GM21529 (cell line): ENCODE data around the gene MZF1.

Experiments
- ATAC-seq: cut with Tn5 transposase; IDR thresholded peaks from one replicate; pipeline ENCODE4 v1.9.1; 2021; ENCODE audit not compliant: unreplicated experiment

The MZF1 gene

GRCh38 chr19:58570770-58571574 lies 2.2 kb downstream of the MZF1 start:
- ATAC-seq: no peak

GRCh38 chr19:58569943-58570670 lies 3.0 kb downstream of the MZF1 start:
- no peak for ATAC-seq

DNA sequence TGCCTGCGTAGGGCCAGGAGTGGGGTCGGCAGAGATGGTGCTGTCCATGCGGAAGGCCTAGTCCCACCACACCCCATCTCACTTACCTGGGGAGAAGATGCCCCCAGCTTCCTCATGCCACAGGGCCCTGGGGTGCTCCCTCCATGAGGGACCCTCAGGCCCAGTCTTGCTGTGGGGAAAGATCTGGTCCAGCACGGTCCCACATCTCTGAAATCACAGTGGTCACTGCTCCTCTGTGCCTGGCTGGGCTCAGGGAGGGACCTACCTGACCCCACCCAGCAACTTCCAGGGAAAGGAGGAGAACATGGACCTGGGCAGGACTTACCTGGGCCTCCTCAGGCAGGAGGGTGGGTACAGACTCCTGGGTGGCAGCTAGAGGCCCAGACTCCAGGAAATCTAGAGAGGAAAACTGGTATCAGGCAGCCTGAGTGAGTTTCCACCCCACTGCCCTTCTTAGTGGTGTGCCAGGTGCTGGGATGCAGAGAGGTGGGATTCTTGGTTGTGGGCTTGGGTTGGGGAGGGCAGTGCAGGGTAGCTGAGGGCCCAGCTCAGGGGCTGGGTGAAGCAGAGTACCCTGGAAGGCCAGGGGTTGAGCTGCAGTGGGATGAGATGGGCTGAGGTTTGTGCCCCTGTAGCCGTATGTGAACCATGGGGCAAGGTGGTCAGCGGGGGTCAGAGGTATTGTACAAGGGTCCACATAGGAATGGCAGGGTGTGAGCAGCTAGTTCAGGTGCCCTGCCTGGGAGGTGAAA lies 3.8 kb downstream of the MZF1 start:
- ATAC-seq: no peak

- ATAC-seq: no peak
Measured at GRCh38 chr19:58568453-58569130, 4.5 kb downstream of the MZF1 start.

DNA sequence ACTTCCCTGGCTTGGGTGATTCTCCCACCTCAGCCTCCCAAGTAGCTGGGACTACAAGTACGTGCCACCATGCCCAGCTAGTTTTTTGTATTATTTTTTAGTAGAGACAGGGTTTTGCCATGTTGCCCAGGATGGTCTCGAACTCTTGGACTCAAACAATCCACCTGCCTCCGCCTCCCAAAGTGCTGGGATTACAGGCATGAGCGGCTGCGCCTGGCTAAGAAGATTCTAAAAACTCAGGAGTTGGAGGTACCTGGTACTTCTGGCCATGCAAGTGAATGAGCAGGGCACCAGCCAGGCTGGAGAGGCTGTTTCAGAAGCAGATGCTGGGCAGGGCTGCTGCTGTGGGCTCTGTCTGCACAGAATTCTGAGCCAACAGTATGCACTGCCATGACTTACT lies 6.1 kb downstream of the MZF1 start:
- ATAC-seq: no peak

GRCh38 chr19:58563823-58564222 lies 9.3 kb downstream of the MZF1 start:
- ATAC-seq: no peak

- no peak for ATAC-seq
Measured at GRCh38 chr19:58563034-58563573, 10.0 kb downstream of the MZF1 start.

DNA sequence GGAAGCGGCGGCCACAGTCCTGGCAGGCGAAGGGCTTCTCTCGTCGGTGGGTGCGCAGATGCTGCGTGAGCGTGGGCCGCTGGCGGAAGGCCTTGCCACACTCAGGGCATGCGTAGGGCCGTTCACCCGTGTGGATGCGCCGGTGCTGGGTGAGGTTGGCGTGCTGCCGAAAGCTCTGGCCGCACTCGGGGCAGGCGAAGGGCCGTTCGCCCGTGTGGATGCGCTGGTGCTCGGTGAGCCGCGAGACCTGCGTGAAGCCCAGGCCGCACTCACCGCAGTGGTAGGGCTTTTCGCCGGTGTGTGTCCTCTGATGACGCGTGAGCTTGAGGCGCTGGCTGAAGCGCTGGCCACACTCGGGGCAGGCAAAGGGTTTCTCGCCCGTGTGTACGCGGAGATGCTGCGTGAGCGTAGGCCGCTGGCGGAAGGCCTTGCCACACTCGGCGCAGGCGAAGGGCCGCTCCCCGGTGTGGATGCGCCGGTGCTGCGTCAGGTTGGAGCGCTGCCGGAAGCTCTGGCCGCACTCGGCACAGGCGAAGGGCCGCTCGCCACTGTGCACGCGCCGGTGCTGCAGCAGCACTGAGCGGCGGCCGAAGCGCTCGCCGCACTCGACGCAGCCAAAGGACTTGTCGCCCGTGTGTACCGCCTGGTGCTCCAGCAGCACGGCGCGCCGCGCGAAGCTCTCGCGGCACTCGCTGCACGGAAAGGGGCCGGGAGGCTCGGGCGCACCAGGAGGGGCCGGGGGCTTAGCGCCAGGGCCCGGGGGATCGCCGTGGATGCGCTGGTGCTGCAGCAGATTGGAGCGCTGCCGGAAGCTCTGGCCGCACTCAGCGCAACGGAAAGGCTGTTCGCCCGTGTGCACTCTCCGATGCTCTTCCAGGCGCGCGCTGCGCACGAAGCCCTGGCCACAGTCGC lies 10.8 kb downstream of the MZF1 start:
- ATAC-seq: no peak

DNA sequence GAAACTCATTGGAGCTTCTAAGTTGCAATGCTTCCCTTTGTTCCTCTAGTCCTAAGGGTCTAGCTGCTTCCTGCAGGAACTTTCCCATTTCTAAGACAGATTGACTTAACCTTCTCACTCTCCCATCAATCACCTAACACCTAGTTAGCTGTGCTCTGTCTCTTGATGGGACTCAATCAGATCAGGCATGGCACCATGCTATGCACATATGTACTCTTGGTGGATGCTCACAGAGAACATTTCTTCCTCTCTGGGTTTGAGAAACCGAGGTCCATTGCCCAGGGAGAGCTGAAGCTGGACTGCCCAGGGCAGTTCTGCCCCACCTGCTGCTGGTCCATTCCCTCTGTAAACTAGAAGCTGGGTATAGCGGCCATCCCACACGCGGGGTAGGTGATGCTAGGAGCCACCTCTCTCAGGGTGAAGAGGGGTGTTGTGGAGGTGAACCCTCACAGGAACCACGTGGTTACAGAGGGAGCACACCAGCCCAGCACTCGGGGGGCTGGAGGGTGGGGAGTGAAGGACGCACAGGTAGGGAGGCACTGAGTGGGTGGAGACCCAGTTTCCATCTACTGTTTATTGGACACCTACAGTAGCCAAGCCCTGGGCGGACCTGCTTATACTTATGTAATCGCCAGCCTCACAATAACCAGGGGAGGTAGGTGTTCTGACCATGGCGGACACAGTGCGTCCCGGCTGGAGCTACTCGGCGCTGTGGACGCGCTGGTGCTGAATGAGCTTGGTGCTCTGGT lies 11.6 kb downstream of the MZF1 start:
- ATAC-seq: no peak

- ATAC-seq: no peak
Measured at GRCh38 chr19:58560921-58561320, 12.2 kb downstream of the MZF1 start.

GRCh38 chr19:58560007-58560887 lies 12.9 kb downstream of the MZF1 start:
- no peak for ATAC-seq

GRCh38 chr19:58559275-58560006 lies 13.7 kb downstream of the MZF1 start:
- no peak for ATAC-seq

- peak; percentile 45 for ATAC-seq
Measured at GRCh38 chr19:58558623-58559274, 14.4 kb downstream of the MZF1 start.

DNA sequence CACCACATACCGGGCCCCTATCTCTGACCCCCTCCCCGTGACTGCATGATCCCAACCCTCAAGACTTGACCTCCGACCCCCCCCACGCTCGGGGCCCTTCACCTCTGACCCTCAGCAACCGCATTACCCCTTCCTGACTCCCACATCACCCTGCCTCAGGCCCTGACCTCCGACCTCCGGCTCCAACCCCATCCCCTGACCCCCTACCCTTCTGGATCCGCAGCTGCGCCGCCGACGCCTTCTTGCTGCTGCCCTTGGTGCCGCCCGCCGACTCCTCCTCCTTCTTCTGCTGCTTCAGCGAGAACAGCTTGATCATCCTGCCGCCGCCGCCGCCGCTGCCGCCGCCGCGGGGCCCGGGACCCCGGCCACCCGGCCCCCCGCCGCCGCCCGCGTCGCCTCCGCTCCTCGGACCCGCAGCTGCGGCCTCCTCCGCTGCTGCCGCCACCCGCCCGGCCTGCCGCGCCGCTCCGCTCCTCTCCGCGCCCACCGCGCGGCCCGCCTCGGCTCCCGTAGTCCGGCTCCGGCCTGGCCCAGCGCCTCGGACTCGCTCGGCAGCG lies 15.0 kb downstream of the MZF1 start, which contains the start of gene UBE2M:
UBE2M (minus strand) TSS at position 546 of the 557 bp plus-strand sequence; CDS start at position 316, 230 bp downstream.
- ATAC-seq: no peak

- ATAC-seq: no peak
Measured at GRCh38 chr19:58557221-58558065, 15.7 kb downstream of the MZF1 start.
